Measurements from ENCODE around the gene CHFR.
"Not testable (repeated sequence)": the region's sequence is repeated elsewhere in the genome, so short reads cannot be mapped to it uniquely, and the experiment has no call there.

CHFR gene

DNA sequence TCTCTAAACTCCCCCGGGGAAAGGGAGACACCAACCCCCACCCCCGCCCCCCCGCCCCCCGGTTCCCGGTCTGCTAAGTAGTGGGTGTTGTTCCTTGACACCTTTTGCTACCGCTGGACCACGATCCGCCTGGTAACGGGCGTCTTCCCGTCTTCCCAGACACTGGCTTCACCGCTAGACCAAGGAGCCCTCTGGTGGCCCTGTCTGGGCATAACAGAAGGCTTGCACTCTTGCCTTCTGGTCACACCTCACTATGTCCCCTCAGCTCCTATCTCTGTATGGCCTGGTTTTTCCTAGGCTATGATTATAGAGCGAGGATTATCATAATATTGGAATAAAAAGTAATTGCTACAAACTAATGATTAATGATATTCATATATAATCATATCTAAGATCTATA lies 78.0 kb downstream of the CHFR start:
- not testable (repeated sequence) for DNase-seq (ENCODE audit: low read depth in 3 of 3)

DNA sequence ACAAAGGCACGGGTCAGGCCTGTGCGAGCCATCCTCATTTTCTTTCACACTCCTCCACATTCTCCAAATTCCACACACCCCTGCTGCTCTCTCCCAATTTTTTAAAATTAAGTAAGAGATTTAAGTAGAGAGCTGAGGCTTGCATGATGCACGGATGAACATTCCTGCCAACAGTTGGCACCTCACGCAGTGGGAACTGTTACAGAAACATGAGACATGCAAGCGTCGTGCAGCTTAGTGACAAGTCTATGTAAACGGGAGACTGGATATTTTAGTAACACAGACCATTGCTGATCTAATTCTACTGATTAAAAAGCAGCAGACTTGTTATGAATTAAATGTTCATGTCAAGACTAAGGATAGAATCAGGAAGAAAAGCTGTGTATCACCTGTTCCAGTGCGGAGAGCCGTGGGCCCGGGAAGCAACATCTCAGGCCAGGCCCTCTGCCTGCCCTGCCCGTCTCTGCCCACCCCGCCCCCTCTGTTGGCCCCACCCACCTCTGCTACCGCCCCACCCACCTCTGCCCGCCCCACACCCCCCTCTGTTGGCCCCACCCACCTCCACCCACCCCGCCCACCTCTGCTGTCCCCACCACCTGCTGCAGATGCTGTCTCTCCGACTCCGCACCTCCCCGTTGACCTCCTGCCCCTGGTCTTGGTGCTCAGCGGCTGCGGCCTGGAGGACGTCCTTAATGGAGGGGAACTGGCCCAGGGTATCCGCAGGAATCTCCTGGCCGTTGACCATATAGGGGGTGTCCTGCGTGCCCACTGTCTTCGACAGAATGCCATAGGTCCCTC lies 79.9 kb downstream of the CHFR start:
- no peak for DNase-seq (ENCODE audit: low read depth in 3 of 3)

DNA sequence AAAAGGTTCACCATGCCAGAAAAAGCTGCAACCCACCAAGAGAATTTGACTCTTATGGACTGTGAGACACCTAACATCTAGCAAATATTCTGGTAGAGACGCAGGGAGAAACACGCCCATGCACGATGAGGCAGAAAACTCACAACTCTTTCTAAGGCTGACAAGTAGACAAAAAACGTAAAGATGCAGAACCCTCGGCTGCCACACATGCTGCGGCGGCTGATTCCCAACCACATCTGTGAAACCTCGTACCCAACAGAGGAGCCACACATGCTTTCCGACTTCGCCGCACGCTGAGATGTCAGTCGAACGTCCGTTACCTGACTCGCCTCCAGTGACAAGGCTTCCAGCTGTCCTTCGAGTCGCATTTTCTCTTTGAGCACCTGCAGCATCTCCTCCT lies 80.5 kb downstream of the CHFR start:
- peak in 2 of 3 donors; percentile 30 to 33 for DNase-seq (ENCODE audit: low read depth in 3 of 3)

- no peak for DNase-seq (ENCODE audit: low read depth in 3 of 3)
These were observed 83.0 kb downstream of the CHFR start for GRCh38 chr12:132804426-132804861.

- no peak for DNase-seq (ENCODE audit: low read depth in 3 of 3)
These were observed 83.5 kb downstream of the CHFR start for GRCh38 chr12:132803888-132804287.

DNA sequence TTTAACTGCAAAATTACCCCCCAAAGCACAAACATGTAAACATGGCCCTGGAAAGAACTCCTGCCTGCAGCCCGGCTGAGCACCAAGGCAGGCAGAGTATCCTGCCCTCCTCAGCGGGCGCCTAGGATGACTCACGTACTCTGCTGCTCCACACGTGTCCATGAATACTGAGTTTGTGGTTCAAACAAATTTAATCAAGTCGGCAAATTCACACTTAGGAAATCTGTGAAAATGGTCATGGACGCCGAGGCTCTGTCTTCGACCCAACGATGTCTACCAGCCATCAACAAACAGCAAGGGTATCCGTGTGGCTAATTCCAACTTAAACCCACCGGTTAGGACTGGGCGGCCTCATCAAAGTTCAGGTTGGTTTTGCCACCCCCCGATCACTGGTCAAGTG lies 84.3 kb downstream of the CHFR start:
- DNase-seq (ENCODE audit: low read depth in 3 of 3), result no peak

DNA sequence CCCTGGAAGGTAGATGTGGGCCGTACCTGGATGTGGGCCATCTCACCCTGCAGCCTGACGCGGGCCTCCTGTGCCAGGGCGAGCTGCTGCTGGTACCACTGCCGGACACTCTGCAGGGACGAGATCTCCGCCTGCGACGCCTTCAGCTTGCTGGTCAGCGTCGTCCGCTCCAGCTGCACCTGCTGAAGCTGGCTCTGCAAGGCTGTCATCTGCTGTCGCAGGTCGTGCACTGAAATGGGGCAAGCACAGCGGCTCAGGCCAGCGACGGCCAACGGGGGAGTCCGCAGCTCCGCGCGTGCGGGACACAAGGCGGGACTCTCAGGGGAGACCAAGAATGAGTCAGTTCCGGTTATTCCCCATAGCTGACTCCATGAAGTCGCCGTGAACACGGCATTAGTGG lies 85.7 kb downstream of the CHFR start:
- no peak for DNase-seq (ENCODE audit: low read depth in 3 of 3)

DNA sequence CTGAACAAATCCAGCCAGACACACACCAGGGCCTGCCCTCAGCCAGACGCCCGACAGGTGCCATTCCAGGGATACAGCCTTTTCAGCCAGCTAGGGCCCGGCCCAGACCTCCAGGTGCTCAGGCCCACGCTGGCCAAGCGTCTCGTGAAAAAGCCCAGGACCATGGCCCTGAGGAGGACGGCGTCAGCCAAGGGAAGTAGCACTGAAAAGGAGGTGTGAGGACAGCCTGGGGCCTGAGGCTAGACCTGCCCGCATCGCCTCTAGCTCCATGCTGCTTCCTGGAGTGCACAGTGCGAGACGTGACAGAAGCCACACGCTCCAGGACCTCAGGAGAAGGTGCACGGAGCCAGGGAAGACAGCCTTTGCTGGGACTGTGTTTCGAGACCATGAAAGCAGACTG lies 88.6 kb downstream of the CHFR start:
- DNase-seq (ENCODE audit: low read depth in 3 of 3), result no peak

GRCh38 chr12:132797820-132798570 lies 89.4 kb downstream of the CHFR start:
- DNase-seq (ENCODE audit: low read depth in 3 of 3), result no peak

GRCh38 chr12:132795847-132796246 lies 91.6 kb downstream of the CHFR start:
- no peak for DNase-seq (ENCODE audit: low read depth in 3 of 3)

DNA sequence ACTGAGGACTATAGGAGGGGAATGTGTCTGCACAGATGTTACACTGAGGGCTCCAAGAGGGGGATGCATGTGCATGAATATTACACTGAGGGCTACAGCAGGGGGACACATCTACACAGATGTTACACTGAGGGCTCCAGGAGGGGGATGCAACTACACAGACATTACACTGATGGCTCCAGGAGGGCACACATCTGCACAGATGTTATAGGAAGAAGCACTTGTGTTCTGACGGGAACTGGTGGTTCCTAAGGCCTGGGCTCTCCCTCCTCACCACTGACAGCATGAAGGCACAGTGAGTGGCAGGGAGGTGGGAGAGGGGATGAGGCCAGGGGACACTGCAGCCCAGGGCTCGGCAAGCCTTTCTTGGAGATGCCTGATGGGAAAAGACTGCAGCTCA lies 95.5 kb downstream of the CHFR start:
- DNase-seq (ENCODE audit: low read depth in 3 of 3), result not testable (repeated sequence)

GRCh38 chr12:132789099-132789471 lies 98.3 kb downstream of the CHFR start:
- DNase-seq (ENCODE audit: low read depth in 3 of 3), result no peak

- DNase-seq (ENCODE audit: low read depth in 3 of 3), result no peak
These were observed 98.9 kb downstream of the CHFR start for GRCh38 chr12:132788375-132789098.

- no peak for DNase-seq (ENCODE audit: low read depth in 3 of 3)
These were observed 99.5 kb downstream of the CHFR start for GRCh38 chr12:132787877-132788276.

DNA sequence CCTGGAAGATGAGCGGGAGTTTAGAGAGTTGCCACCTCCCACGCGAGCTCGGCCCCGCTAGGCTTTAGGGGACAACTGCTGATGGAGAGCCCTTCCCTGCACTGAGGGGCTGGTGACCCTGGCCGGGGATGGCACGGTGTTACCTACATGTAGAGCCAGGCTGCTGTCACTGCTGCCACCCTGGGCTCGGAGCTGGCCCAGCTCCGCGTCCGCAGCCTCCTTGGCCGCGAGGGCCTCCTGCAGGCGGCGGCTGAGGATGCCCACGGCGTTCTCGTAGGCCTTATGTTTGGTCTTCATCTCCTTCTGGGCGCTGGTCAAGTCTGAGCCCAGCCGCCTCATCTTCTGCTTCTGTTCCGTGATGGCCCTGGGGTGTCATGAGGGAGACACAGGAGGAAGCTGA lies 101.2 kb downstream of the CHFR start:
- DNase-seq (ENCODE audit: low read depth in 3 of 3), result no peak

GRCh38 chr12:132784580-132784979 lies 102.8 kb downstream of the CHFR start:
- DNase-seq (ENCODE audit: low read depth in 3 of 3), result no peak

DNA sequence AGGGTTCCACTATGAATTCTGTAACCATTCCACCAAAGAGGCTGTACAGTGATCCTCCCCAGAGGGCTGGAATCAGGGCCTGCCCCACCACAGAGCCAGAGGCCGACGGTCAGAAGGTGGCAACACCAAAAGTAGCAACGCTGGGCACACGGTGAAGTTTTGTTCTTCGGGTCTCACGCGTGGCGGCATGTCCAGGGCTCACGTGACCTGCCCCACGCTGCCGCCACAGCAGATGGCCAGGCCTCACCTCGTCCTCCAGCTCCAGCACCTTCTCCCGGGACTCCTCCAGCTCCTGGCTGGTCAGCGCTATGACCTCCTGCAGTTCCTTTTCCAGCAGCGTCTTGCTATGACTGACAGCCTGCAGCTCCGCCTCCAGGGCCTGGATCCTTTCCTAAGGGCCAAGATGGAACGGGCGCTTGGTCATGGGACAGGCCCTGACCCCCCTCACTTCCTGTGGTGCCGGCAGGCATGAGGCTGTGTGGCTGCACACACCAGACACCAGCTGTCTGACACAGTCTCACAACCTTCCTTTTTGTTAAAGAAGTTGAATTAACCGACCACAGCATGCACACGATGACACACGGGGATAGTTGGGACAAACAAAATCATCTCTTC lies 103.4 kb downstream of the CHFR start:
- no peak for DNase-seq (ENCODE audit: low read depth in 3 of 3)

Data from stimulated activated CD4-positive, alpha-beta T cell treated with anti-CD3 and anti-CD28 coated beads, TNF-alpha, amount 100 ng/mL, for 48 hours (primary cell).